Astrocyte of the spinal cord (primary cell): Measurements from ENCODE around the gene SCD5.

ENCODE experiments used
- DNase-seq: peaks from one replicate; pipeline ENCODE4 v3.0.0; 2011; ENCODE audit warnings: low read depth, low spot score
- H3K4me3 ChIP-seq: 2 replicates; pipeline ENCODE4 v1.5.1; 2011; ENCODE audit warnings: low read depth, mild to moderate bottlenecking, low read length, moderate library complexity
- in situ Hi-C: cut with HindIII; loops from 2 replicates; pipeline ENCODE4 v1.10.0; 2017; ENCODE audit warnings: low sequenced_read_pairs
- TF ChIP-seq, protein P1 (sequence below): IDR thresholded peaks from 2 replicates; pipeline ENCODE4 v1.5.1; 2012; ENCODE audit warnings: low read depth, mild to moderate bottlenecking, low read length, inconsistent platforms

SCD5 gene

DNA sequence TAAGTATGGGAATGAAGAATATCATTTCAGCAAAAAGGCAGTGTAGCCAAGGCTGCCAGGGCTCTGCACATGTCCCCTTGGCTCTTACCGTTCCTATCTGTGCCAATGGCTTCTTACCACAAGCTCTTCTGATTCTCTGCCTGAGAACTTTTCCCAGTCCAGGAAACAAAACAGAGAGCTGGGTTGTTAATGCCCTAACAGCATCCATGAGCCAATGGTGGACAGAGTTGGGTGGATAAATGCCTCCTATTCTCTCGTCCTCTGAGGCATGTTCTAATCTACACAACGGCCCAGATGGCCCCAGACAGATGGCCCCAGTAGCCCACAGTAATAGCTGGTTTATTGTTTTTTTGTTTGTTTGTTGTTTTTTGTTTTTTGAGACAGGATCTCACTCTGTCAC, 28.0 kb downstream of the SCD5 start:
- DNase-seq = no peak
- in situ Hi-C loops = no loop called here
- TF ChIP-seq, protein P1, sequence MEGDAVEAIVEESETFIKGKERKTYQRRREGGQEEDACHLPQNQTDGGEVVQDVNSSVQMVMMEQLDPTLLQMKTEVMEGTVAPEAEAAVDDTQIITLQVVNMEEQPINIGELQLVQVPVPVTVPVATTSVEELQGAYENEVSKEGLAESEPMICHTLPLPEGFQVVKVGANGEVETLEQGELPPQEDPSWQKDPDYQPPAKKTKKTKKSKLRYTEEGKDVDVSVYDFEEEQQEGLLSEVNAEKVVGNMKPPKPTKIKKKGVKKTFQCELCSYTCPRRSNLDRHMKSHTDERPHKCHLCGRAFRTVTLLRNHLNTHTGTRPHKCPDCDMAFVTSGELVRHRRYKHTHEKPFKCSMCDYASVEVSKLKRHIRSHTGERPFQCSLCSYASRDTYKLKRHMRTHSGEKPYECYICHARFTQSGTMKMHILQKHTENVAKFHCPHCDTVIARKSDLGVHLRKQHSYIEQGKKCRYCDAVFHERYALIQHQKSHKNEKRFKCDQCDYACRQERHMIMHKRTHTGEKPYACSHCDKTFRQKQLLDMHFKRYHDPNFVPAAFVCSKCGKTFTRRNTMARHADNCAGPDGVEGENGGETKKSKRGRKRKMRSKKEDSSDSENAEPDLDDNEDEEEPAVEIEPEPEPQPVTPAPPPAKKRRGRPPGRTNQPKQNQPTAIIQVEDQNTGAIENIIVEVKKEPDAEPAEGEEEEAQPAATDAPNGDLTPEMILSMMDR = no peak
- H3K4me3 ChIP-seq = no peak overlapping the region

DNA sequence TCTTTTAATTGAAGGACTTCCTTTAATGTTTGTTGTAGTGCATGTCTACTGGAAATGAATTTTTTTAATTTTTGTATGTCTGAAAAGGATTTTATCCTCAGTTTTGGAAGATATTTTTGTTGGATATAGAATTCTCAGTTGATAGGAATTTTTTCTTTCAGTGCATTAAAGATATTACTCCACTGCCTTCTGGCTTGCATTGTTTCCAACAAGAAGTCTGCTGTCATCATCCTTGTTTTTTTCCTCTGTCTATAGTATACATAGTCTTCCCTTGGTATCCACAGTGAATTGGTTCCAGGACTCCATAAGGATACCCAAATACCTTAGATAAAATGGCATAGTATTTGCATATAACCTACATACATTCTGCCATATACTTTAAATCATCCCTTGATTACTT, 33.5 kb downstream of the SCD5 start:
- H3K4me3 ChIP-seq = no peak overlapping the region
- TF ChIP-seq, protein P1 = no peak
- DNase-seq = no peak
- in situ Hi-C loops = no loop called here

DNA sequence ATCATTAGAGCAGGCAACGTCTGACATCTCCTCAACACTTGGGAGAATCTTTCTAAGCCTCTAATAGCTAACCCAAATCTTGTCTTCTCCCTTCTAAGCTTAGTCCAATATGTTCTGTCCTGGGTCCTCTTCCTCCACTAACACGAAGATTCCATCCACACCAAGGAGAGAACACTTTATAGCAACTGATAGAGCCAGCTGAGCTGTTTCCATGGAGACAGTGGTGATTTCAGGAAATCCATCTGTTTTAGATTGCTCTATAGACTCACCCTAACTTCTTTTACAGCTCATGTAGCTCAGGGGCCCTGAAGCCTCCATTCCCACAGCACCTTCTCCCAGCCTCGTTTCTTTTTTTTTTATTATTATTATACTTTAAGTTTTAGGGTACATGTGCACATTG, 37.4 kb downstream of the SCD5 start:
- H3K4me3 ChIP-seq = no peak overlapping the region
- TF ChIP-seq, protein P1 = no peak
- DNase-seq = no peak
- in situ Hi-C loops = no loop called here

DNA sequence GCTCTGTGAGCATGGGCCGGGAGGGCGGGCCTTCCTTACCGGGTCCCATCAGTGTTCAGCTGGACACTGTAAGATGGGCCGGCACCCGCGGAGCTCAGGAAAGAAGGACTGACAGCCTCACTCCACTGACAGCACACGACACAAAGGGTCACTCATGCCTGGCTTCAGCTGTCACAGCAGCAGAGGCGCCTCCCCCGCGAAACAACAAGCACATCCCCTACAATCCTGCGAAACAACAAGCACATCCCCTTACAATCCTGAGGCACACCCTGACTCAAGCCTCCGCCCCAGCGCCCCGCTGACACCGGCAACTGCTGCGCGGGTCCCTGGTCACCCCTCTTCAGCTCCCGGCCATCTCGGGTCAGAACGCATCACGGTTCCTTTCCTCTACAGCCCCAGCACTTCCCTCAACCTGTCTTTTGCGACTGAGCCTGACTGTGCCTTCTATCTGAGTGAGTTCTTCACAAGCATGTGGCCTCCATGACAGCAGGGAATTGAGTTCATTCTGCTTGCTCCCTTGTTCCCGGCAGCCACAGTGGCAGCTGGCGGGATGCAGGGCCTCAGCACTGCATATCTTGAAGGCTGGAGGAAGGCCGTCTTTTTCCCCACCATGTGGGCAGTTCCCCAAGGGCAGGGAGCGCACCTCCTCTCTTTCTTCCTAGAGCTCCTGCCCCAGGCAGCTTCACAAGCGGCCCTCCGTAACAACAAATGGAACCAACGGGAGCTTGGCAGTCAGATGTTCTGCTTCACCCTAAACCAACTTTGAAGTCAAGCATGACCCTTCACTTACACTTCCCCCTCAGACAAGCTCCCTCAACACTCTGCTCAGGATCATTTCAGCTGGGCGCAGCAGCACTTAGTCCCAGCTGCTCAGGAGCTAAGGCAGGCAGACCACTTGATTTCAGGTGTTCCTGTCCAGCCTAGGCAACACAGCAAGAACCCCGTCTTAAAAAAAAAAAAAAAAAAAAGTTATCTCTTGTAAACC, 39.6 kb downstream of the SCD5 start:
- in situ Hi-C loops = no loop called here
- no peak overlapping the region for H3K4me3 ChIP-seq
- TF ChIP-seq, protein P1 = no peak
- DNase-seq = no peak

DNA sequence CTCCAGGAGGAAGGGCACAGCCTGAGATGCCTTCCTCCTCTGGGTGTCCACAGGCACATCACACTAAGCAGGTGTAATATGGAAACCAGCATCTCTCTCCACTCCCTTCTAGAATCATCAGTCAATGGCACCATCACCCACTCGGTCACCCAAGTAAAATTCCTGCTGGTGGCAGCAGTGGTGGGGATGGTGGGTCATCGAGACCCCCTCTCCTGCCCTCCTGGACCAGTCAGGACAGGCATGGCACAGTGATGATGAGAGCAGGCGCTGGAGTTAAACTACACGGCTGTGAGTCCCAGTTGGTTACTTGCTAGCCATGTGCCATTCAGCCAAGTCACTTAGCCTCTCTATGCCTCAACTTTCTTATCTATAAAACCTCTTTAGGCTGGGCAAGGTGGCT, 42.5 kb downstream of the SCD5 start:
- no peak overlapping the region for H3K4me3 ChIP-seq
- no peak for DNase-seq
- in situ Hi-C loops = no loop called here
- TF ChIP-seq, protein P1 = no peak

DNA sequence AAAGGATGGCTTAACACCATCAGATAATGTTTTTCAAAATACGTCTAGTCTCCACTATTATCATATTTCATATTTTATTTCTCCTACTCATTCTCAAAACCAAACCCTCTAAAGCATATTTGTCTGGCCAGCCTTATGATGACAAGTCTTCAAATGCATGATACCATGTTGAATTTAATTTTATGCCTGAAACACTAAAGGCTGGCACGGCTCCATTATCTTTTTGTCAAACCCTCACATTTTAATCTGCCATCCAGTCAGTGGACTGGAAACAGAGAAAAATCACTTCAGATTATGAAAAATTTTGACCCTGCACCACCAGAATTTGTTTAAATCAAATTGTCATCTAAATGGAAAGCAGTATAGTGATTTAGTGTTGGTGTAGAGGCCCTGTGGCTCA, 42.9 kb downstream of the SCD5 start:
- H3K4me3 ChIP-seq = no peak overlapping the region
- no peak for DNase-seq
- TF ChIP-seq, protein P1 = no peak
- in situ Hi-C loops = no loop called here
